ENCODE data around the gene SPDYE16. TPM values are rescaled to one million over a fixed set of nuclear protein-coding genes. Genes with fewer than 3 reads are reported as not detected.
"Not testable (repeated sequence)": the region's sequence is repeated elsewhere in the genome, so short reads cannot be mapped to it uniquely, and the experiment has no call there.

The SPDYE16 gene
- total and polyA plus RNA-seq, 4 donors = 0.16 to 0.61 (median 0.48) TPM; not detected in 1

GRCh38 chr7:76486618-76487017 lies 56.5 kb downstream of the SPDYE16 start:
- H3K4me1 ChIP-seq (ENCODE audit: control insufficient read depth in 1 of 2, insufficient read depth in 2 of 2, low read length in 2 of 2); DNase-seq; H3K27ac ChIP-seq (ENCODE audit: low read depth in 1 of 2, low read length in 2 of 2); H3K27me3 ChIP-seq (ENCODE audit: control insufficient read depth in 1 of 2, insufficient read depth in 2 of 2, low read length in 1 of 2); H3K9me3 ChIP-seq (ENCODE audit: control insufficient read depth, low read length); H3K36me3 ChIP-seq (ENCODE audit: control insufficient read depth in 1 of 2, insufficient read depth in 2 of 2, low read length in 1 of 2); H3K4me3 ChIP-seq (ENCODE audit: low read length in 2 of 2); intact Hi-C loops (cut with DNase I); ATAC-seq (ENCODE audit: low FRiP score): not testable (repeated sequence)
- 55 to 69% methylated on average over 2 of the region's 5 CpGs for WGBS, 2 donors

GRCh38 chr7:76485822-76486610 lies 57.1 kb downstream of the SPDYE16 start:
- H3K27me3 ChIP-seq (ENCODE audit: control insufficient read depth in 1 of 2, insufficient read depth in 2 of 2, low read length in 1 of 2); intact Hi-C loops (cut with DNase I); H3K36me3 ChIP-seq (ENCODE audit: control insufficient read depth in 1 of 2, insufficient read depth in 2 of 2, low read length in 1 of 2); ATAC-seq (ENCODE audit: low FRiP score); DNase-seq; H3K4me1 ChIP-seq (ENCODE audit: control insufficient read depth in 1 of 2, insufficient read depth in 2 of 2, low read length in 2 of 2); H3K9me3 ChIP-seq (ENCODE audit: control insufficient read depth, low read length); H3K27ac ChIP-seq (ENCODE audit: low read depth in 1 of 2, low read length in 2 of 2); H3K4me3 ChIP-seq (ENCODE audit: low read length in 2 of 2): not testable (repeated sequence)
- whole genome bisulfite sequencing, 2 donors = 50 to 65% methylated on average over 2 to 5 of the region's 20 CpGs

- intact Hi-C loops (cut with DNase I); ATAC-seq (ENCODE audit: low FRiP score); H3K4me1 ChIP-seq (ENCODE audit: control insufficient read depth in 1 of 2, insufficient read depth in 2 of 2, low read length in 2 of 2); H3K36me3 ChIP-seq (ENCODE audit: control insufficient read depth in 1 of 2, insufficient read depth in 2 of 2, low read length in 1 of 2); DNase-seq; H3K4me3 ChIP-seq (ENCODE audit: low read length in 2 of 2); H3K27me3 ChIP-seq (ENCODE audit: control insufficient read depth in 1 of 2, insufficient read depth in 2 of 2, low read length in 1 of 2); H3K9me3 ChIP-seq (ENCODE audit: control insufficient read depth, low read length); H3K27ac ChIP-seq (ENCODE audit: low read depth in 1 of 2, low read length in 2 of 2): not testable (repeated sequence)
- 86 to 94% methylated on average over 7 to 8 of the region's 12 CpGs for WGBS, 2 donors
Measured at GRCh38 chr7:76484456-76484855, 58.6 kb downstream of the SPDYE16 start.

- H3K27ac ChIP-seq (ENCODE audit: low read depth in 1 of 2, low read length in 2 of 2); intact Hi-C loops (cut with DNase I); H3K4me1 ChIP-seq (ENCODE audit: control insufficient read depth in 1 of 2, insufficient read depth in 2 of 2, low read length in 2 of 2); DNase-seq; ATAC-seq (ENCODE audit: low FRiP score); H3K36me3 ChIP-seq (ENCODE audit: control insufficient read depth in 1 of 2, insufficient read depth in 2 of 2, low read length in 1 of 2); H3K27me3 ChIP-seq (ENCODE audit: control insufficient read depth in 1 of 2, insufficient read depth in 2 of 2, low read length in 1 of 2); H3K4me3 ChIP-seq (ENCODE audit: low read length in 2 of 2); H3K9me3 ChIP-seq (ENCODE audit: control insufficient read depth, low read length): not testable (repeated sequence)
- WGBS, 2 donors = 93 to 97% methylated on average over 13 to 17 of the region's 17 CpGs
Measured at GRCh38 chr7:76483081-76483480, 60.0 kb downstream of the SPDYE16 start.

GRCh38 chr7:76482660-76483059 lies 60.4 kb downstream of the SPDYE16 start:
- H3K9me3 ChIP-seq (ENCODE audit: control insufficient read depth, low read length); H3K27ac ChIP-seq (ENCODE audit: low read depth in 1 of 2, low read length in 2 of 2); H3K36me3 ChIP-seq (ENCODE audit: control insufficient read depth in 1 of 2, insufficient read depth in 2 of 2, low read length in 1 of 2); H3K4me3 ChIP-seq (ENCODE audit: low read length in 2 of 2); intact Hi-C loops (cut with DNase I); H3K27me3 ChIP-seq (ENCODE audit: control insufficient read depth in 1 of 2, insufficient read depth in 2 of 2, low read length in 1 of 2); ATAC-seq (ENCODE audit: low FRiP score); H3K4me1 ChIP-seq (ENCODE audit: control insufficient read depth in 1 of 2, insufficient read depth in 2 of 2, low read length in 2 of 2): not testable (repeated sequence)
- WGBS, 2 donors = 96% methylated on average over 24 of the region's 24 CpGs
- peak in 1 of 2 donors; percentile 76 for DNase-seq

Other genes with a start within 250 kb of the SPDYE16 start
- gene HSPB1, start 240.6 kb downstream of the SPDYE16 start, total RNA-seq = 1,000 to 10,000 TPM; 1,225 to 2,295 TPM
- 1,000 to 10,000 TPM in 1 of 2 donors, 100 to 1,000 TPM in 1; 742 to 1,817 TPM for gene HSPB1, start 240.6 kb downstream of the SPDYE16 start, polyA plus RNA-seq
- gene YWHAG, start 184.3 kb downstream of the SPDYE16 start, total RNA-seq = 100 to 1,000 TPM; 104 to 121 TPM
- 10 to 100 TPM; 40.0 to 58.2 TPM for gene YWHAG, start 184.3 kb downstream of the SPDYE16 start, polyA plus RNA-seq
- under 1 TPM; 0.33 to 0.58 TPM for gene SSC4D, start 133.6 kb downstream of the SPDYE16 start, total RNA-seq
- gene SSC4D, start 133.6 kb downstream of the SPDYE16 start, polyA plus RNA-seq = under 1 TPM in 1 of 2 donors, not detected in 1; 0.13 TPM
- 1 to 10 TPM; 1.5 to 2.0 TPM for gene ZP3, start 118.3 kb downstream of the SPDYE16 start, total RNA-seq
- 1 to 10 TPM in 1 of 2 donors, under 1 TPM in 1; 0.38 to 3.2 TPM for gene ZP3, start 118.3 kb downstream of the SPDYE16 start, polyA plus RNA-seq
- gene DTX2, start 81.6 kb downstream of the SPDYE16 start, total RNA-seq = 10 to 100 TPM; 23.7 to 40.9 TPM
- 10 to 100 TPM; 10.4 to 14.4 TPM for gene DTX2, start 81.6 kb downstream of the SPDYE16 start, polyA plus RNA-seq
- gene UPK3B, start 32.7 kb downstream of the SPDYE16 start, total RNA-seq = 1 to 10 TPM; 1.6 to 1.7 TPM
- gene UPK3B, start 32.7 kb downstream of the SPDYE16 start, polyA plus RNA-seq = 1 to 10 TPM in 1 of 2 donors, not detected in 1; 1.3 TPM
- 10 to 100 TPM in 1 of 2 donors, 1 to 10 TPM in 1; 8.1 to 13.1 TPM for gene POMZP3, start 84.0 kb upstream of the SPDYE16 start, total RNA-seq
- 10 to 100 TPM; 11.4 to 13.4 TPM for gene POMZP3, start 84.0 kb upstream of the SPDYE16 start, polyA plus RNA-seq